Panc1 (cell line): ENCODE data around the gene ZRANB3. TPM values are rescaled to one million over a fixed set of nuclear protein-coding genes. Genes with fewer than 3 reads are reported as not detected.

Experiments used
- ATAC-seq: fragments of 200-7000 bp; cut with Tn5 transposase; 2 replicates; pipeline ENCODE4 v1.9.1; 2020; ENCODE audit warnings: mild to moderate bottlenecking, moderate library complexity
- BruUV-seq: library from RNA; stranded (reverse); fragments of 400-500 nt; replicated peaks from 2 replicates; lab custom pipeline; 2021; lab: Mats Ljungman, UMichigan
- CTCF ChIA-PET: fragments of 300-600 bp; sonication (Branson Sonifier 250); formaldehyde crosslinking; loops from one replicate; lab custom pipeline; 2022; ENCODE audit warnings: antibody characterized with exemption; lab: Charles Lee
- POLR2A ChIA-PET: fragments of 300-600 bp; sonication (Branson Sonifier 250); formaldehyde crosslinking; loops from one replicate; lab custom pipeline; 2022; ENCODE audit warnings: antibody characterized with exemption; lab: Charles Lee
- DNase-seq: peaks from one replicate; pipeline ENCODE4 v3.0.0-alpha.2; 2010; ENCODE audit warnings: low read depth, low spot score
- H3K27ac ChIP-seq: 2 replicates; pipeline ENCODE4 v1.5.1; 2011; ENCODE audit warnings: mild to moderate bottlenecking, low read length, inconsistent platforms
- H3K27me3 ChIP-seq: fragments of 200-500 bp; sonication (Bioruptor generic); 2 replicates; pipeline ENCODE4 v1.6.0; 2014; ENCODE audit warnings: low read length, inconsistent platforms; ENCODE audit not compliant: control insufficient read depth, insufficient read depth
- H3K36me3 ChIP-seq: fragments of 200-500 bp; sonication (Bioruptor generic); 2 replicates; pipeline ENCODE4 v1.5.1; 2014; ENCODE audit warnings: inconsistent platforms, mild to moderate bottlenecking, low read length, moderate library complexity; ENCODE audit not compliant: control insufficient read depth, insufficient read depth
- H3K4me1 ChIP-seq: 2 replicates; pipeline ENCODE4 v1.5.1; 2011; ENCODE audit warnings: inconsistent platforms, mild to moderate bottlenecking, low read length, moderate library complexity; ENCODE audit not compliant: control insufficient read depth, insufficient read depth
- H3K4me3 ChIP-seq, 2 experiments: 2 replicates each; pipeline ENCODE4 v1.5.1; 2011 to 2012; ENCODE audit warnings: low read depth in 2 of 2, low read length in 2 of 2, mild to moderate bottlenecking in 2 of 2, inconsistent platforms in 1 of 2, moderate library complexity in 1 of 2
- H3K9me3 ChIP-seq: fragments of 200-500 bp; sonication (Bioruptor generic); 2 replicates; pipeline ENCODE4 v1.5.1; 2014; ENCODE audit warnings: low read depth, mild to moderate bottlenecking, inconsistent platforms, low read length, moderate library complexity; ENCODE audit not compliant: control insufficient read depth, insufficient read depth
- CTCF ChIP-seq: fragments of 450-650 bp; IDR thresholded peaks from 2 replicates; pipeline ENCODE4 v1.5.1; 2017; ENCODE audit warnings: mild to moderate bottlenecking
- POLR2AphosphoS5 ChIP-seq: IDR thresholded peaks from 2 replicates; pipeline ENCODE4 v1.6.1; 2012; ENCODE audit warnings: mild to moderate bottlenecking, low read depth, low read length, moderate library complexity
- REST ChIP-seq, 2 experiments: IDR thresholded peaks; 2 replicates each; pipeline ENCODE4 v1.6.1; 2011 to 2012; ENCODE audit warnings: low read depth in 2 of 2, control low read depth in 1 of 2, low read length in 1 of 2, mild to moderate bottlenecking in 1 of 2, moderate library complexity in 1 of 2; ENCODE audit not compliant: insufficient read depth in 1 of 2
- SIN3A ChIP-seq: IDR thresholded peaks from 2 replicates; pipeline ENCODE4 v1.6.1; 2012; ENCODE audit warnings: low read depth, mild to moderate bottlenecking, low read length, moderate library complexity, borderline replicate concordance; ENCODE audit not compliant: insufficient read depth
- TCF7L2 ChIP-seq: IDR thresholded peaks from 2 replicates; pipeline ENCODE4 v1.6.1; 2011; ENCODE audit warnings: mild to moderate bottlenecking, low read depth, low read length, inconsistent platforms
- in situ Hi-C: cut with HindIII; loops from 2 replicates; pipeline ENCODE4 v1.10.0; 2016; ENCODE audit warnings: low sequenced_read_pairs, low pct_unique_long_range_greater_than_20kb
- intact Hi-C: fragments of 100-400 bp; cut with micrococcal nuclease; formaldehyde crosslinking; loops from one replicate; pipeline ENCODE4 v1.10.0; 2022; ENCODE audit not compliant: unreplicated experiment
- total RNA-seq: library from RNA; stranded (reverse); gene quantifications from one replicate; pipeline ENCODE4 v1.2.1, GENCODE V29; 2021; ENCODE audit not compliant: unreplicated experiment

The ZRANB3 gene
- total RNA-seq, 1 experiment from 2014 or later, result 11.7 TPM

- H3K27me3 ChIP-seq, result no peaks in the 10 kb centered on the region
- H3K4me1 ChIP-seq, result no peaks in the 10 kb centered on the region
- H3K27ac ChIP-seq, result no peak overlapping the region
- in situ Hi-C loops (no loop called here), intact Hi-C loops (no loop called here)
- ATAC-seq (no peak), DNase-seq (no peak)
- BruUV-seq, result no TSS peak
- no peak overlapping the region for H3K4me3 ChIP-seq
- no peaks in the 10 kb centered on the region for H3K36me3 ChIP-seq
- TF ChIP-seq POLR2AphosphoS5 (no peak), SIN3A (no peak), TCF7L2 (no peak), CTCF (no peak), REST (IDR thresholded peaks at IDR 0.05; ENCODE audit: insufficient read depth in 1 of 2, low read depth in 2 of 2, low read length in 1 of 2) (no peak)
- POLR2A ChIA-PET, result no interaction called here
- H3K9me3 ChIP-seq, result no peaks in the 10 kb centered on the region
- CTCF ChIA-PET, result no interaction called here
Measured at GRCh38 chr2:135304694-135305093, 226.3 kb downstream of the ZRANB3 start.

- Histone ChIP-seq H3K27me3 (no peaks in the 10 kb centered on the region), H3K27ac (no peak overlapping the region), H3K4me1 (no peaks in the 10 kb centered on the region), H3K36me3 (no peaks in the 10 kb centered on the region), H3K4me3 (no peak overlapping the region), H3K9me3 (no peaks in the 10 kb centered on the region)
- POLR2A ChIA-PET, result no interaction called here
- in situ Hi-C loops (no loop called here), intact Hi-C loops (no loop called here)
- TF ChIP-seq TCF7L2 (no peak), REST (IDR thresholded peaks at IDR 0.05; ENCODE audit: insufficient read depth in 1 of 2, low read depth in 2 of 2, low read length in 1 of 2) (no peak), SIN3A (no peak), POLR2AphosphoS5 (no peak), CTCF (no peak)
- no TSS peak for BruUV-seq
- CTCF ChIA-PET, result no interaction called here
- DNase-seq (no peak), ATAC-seq (no peak)
Measured at GRCh38 chr2:135299658-135300244, 231.3 kb downstream of the ZRANB3 start.
